Kidney (tissue), 14 donors: Measurements from ENCODE around the gene CLASRP. TPM values are rescaled to one million over a fixed set of nuclear protein-coding genes. Genes with fewer than 3 reads are reported as not detected.

Experiments used
- DNase-seq, 5 donors: peaks; one replicate each; pipeline ENCODE4 v3.0.0-alpha.2; 2013 to 2020
- FAIRE-seq: peaks from 2 replicates; lab custom pipeline; 2012; peaks lifted over from hg19 to GRCh38; lab: Jason Lieb, UNC
- H3K27ac ChIP-seq, 2 donors: one replicate each; pipeline ENCODE4 v1.7.0; 2013; ENCODE audit warnings: low read depth in 2 of 2, low read length in 2 of 2, inconsistent platforms in 1 of 2
- H3K27me3 ChIP-seq: one replicate; pipeline ENCODE4 v1.7.1; 2013; ENCODE audit warnings: low read length, inconsistent platforms; ENCODE audit not compliant: control insufficient read depth, insufficient read depth
- H3K36me3 ChIP-seq, 3 donors: one replicate each; pipeline versions ENCODE4 v1.7.0 to v1.7.1; 2013; ENCODE audit warnings: low read length in 3 of 3, control low read depth in 1 of 3, inconsistent platforms in 1 of 3; ENCODE audit not compliant: insufficient read depth in 3 of 3, control insufficient read depth in 2 of 3
- H3K4me1 ChIP-seq, 3 donors: one replicate each; pipeline versions ENCODE4 v1.7.0 to v1.7.1; 2013; ENCODE audit warnings: low read length in 3 of 3, inconsistent platforms in 1 of 3, low read depth in 1 of 3; ENCODE audit not compliant: control insufficient read depth in 2 of 3, insufficient read depth in 2 of 3
- H3K4me3 ChIP-seq, 3 donors: one replicate each; pipeline versions ENCODE4 v1.7.0 to v1.8.1; 2013; ENCODE audit warnings: low read length in 3 of 3, control low read depth in 1 of 3, inconsistent platforms in 1 of 3
- H3K9ac ChIP-seq, 3 donors: one replicate each; pipeline versions ENCODE4 v1.7.0 to v1.7.1; 2013; ENCODE audit warnings: low read length in 3 of 3, control low read depth in 1 of 3, inconsistent platforms in 1 of 3
- H3K9me3 ChIP-seq, 3 donors: one replicate each; pipeline versions ENCODE4 v1.7.0 to v1.7.1; 2013; ENCODE audit warnings: low read length in 3 of 3, control low read depth in 1 of 3, inconsistent platforms in 1 of 3; ENCODE audit not compliant: control insufficient read depth in 2 of 3, insufficient read depth in 1 of 3
- CTCF ChIP-seq: IDR thresholded peaks from 3 replicates; pipeline ENCODE4 v1.5.1; 2012; ENCODE audit warnings: mild to moderate bottlenecking, moderate library complexity, borderline replicate concordance; ENCODE audit not compliant: insufficient read depth; ENCODE audit errors: extremely low read depth
- intact Hi-C: fragments of 100-400 bp; cut with DNase I; formaldehyde crosslinking; loops from one replicate; pipeline ENCODE4 v1.11.1; 2022
- polyA plus RNA-seq: library from polyadenylated mRNA; stranded (reverse); fragments of 350-450 nt; fragmentation: Illumina TruSeq; extraction: RNeasy Lipid Tissue Mini Kit (QIAGEN cat#74804); gene quantifications from one replicate; pipeline ENCODE4 v1.2.3, GENCODE V29; 2014; ENCODE audit warnings: low read depth, low replicate concordance; ENCODE audit not compliant: insufficient read depth
- total RNA-seq: library from RNA; stranded (reverse); fragmentation: NEBNext Ultra II Directional; extraction: Animal tissue kit (Norgen Biotek cat#: 25700); gene quantifications from one replicate; pipeline ENCODE4 v1.2.1, GENCODE V29; 2021
- donor health status: control.
- donor health status: control.
- donor health status: control.
- donor health status: control.
- donor health status: control.
- donor health status: DM: yes; HTN: yes; CAD: no.
- donor health status: Normal renal cell carcinoma (clear cell type).

CLASRP gene
- total and polyA plus RNA-seq, 2 donors from 2014 or later = 38.0 to 83.6 TPM

GRCh38 chr19:45076851-45077730, 38.2 kb downstream of the CLASRP start:
- H3K9ac ChIP-seq = peak overlapping the region in 1 of 3 donors; percentile 75
- H3K36me3 ChIP-seq = no peaks in the 10 kb centered on the region
- peak overlapping the region in 1 of 2 donors; percentile 16 for H3K27ac ChIP-seq
- DNase-seq (no peak), FAIRE-seq (no peak)
- no peaks in the 10 kb centered on the region for H3K27me3 ChIP-seq
- H3K4me1 ChIP-seq = peaks cover 0 to 19% (median 12%) of the 10 kb centered on the region in 3 donors
- H3K4me3 ChIP-seq = peak overlapping the region in 2 of 3 donors; percentile 28 to 54
- no peak for TF ChIP-seq CTCF
- no peaks in the 10 kb centered on the region for H3K9me3 ChIP-seq
- intact Hi-C loops = no loop called here

GRCh38 chr19:45078390-45079062, 39.7 kb downstream of the CLASRP start:
- Histone ChIP-seq H3K9me3 (no peaks in the 10 kb centered on the region), H3K4me1 (peaks cover 0 to 19% (median 12%) of the 10 kb centered on the region in 3 donors), H3K36me3 (no peaks in the 10 kb centered on the region), H3K4me3 (peak overlapping the region; percentile 7 to 89 (median 29)), H3K27ac (no peak overlapping the region), H3K9ac (peak overlapping the region in 2 of 3 donors; percentile 2 to 62), H3K27me3 (no peaks in the 10 kb centered on the region)
- no peak for TF ChIP-seq CTCF
- FAIRE-seq (no peak), DNase-seq (no peak)
- intact Hi-C loops = no loop called here

GRCh38 chr19:45079063-45079910, 40.4 kb downstream of the CLASRP start, which contains the start of gene GEMIN7:
Gene GEMIN7 (plus strand): TSS chr19:45079260. CDS start chr19:45090115, 10,855 bp downstream.
- Histone ChIP-seq H3K36me3 (no peaks in the 10 kb centered on the region), H3K9me3 (no peaks in the 10 kb centered on the region), H3K9ac (peak within 1 kb of the TSS; percentile 58 to 97 (median 79)), H3K4me1 (peaks cover 0 to 19% (median 12%) of the 10 kb centered on the region in 3 donors), H3K27ac (peak within 1 kb of the TSS; percentile 6 to 17), H3K27me3 (no peaks in the 10 kb centered on the region), H3K4me3 (peak within 1 kb of the TSS; percentile 72 to 90 (median 89))
- no peak for TF ChIP-seq CTCF
- intact Hi-C loops = no loop called here
- peak; percentile 73 to 90 (median 84) for DNase-seq
- FAIRE-seq = no peak
